ENCODE results near the gene SERPINE1.

Gene SERPINE1

GRCh38 chr7:101172005-101172853, 45.3 kb downstream of the SERPINE1 start:
- Histone ChIP-seq H2AFZ (ENCODE audit: low read depth, low read length, severe bottlenecking) (no peak overlapping the region), H3K9me3 (ENCODE audit: insufficient read depth, low read length) (no peaks in the 10 kb centered on the region), H3F3A (ENCODE audit: insufficient read depth) (no peaks in the 10 kb centered on the region), H3K9me2 (replicated peaks; ENCODE audit: insufficient read depth, low read length) (no peaks in the 10 kb centered on the region), H3K9ac (ENCODE audit: low read length) (no peak overlapping the region), H3K27ac (ENCODE audit: low read depth, low read length) (no peak overlapping the region), H3K79me2 (ENCODE audit: insufficient read depth, low read length) (no peaks in the 10 kb centered on the region), H3K36me3 (ENCODE audit: low read length) (no peaks in the 10 kb centered on the region), H4K20me1 (ENCODE audit: low read depth, low read length) (no peaks in the 10 kb centered on the region), H3K4me2 (ENCODE audit: low read depth, low read length, poor library complexity, severe bottlenecking) (no peak overlapping the region), H3K27me3 (ENCODE audit: low read length) (no peaks in the 10 kb centered on the region), H3K4me3 (ENCODE audit: insufficient read depth, low read length, poor library complexity, severe bottlenecking) (no peak overlapping the region)
- TF ChIP-seq CTCF (IDR thresholded peaks at IDR 0.05; ENCODE audit: insufficient read depth, low read length, poor library complexity, severe bottlenecking) = no peak
- TF ChIP-seq EZH2phosphoT487 (conservative IDR thresholded peaks at IDR 0.05; ENCODE audit: low read length) = no peak

GRCh38 chr7:101172854-101173751, 46.2 kb downstream of the SERPINE1 start:
- H4K20me1 ChIP-seq (ENCODE audit: low read depth, low read length) = no peaks in the 10 kb centered on the region
- H3K27me3 ChIP-seq (ENCODE audit: low read length) = no peaks in the 10 kb centered on the region

GRCh38 chr7:101173752-101174244, 46.9 kb downstream of the SERPINE1 start:
- no peaks in the 10 kb centered on the region for H3K36me3 ChIP-seq (ENCODE audit: low read length)
- no peak overlapping the region for H3K4me3 ChIP-seq (ENCODE audit: insufficient read depth, low read length, poor library complexity, severe bottlenecking)
- H3K27me3 ChIP-seq (ENCODE audit: low read length) = no peaks in the 10 kb centered on the region
- H3F3A ChIP-seq (ENCODE audit: insufficient read depth) = no peaks in the 10 kb centered on the region
- no peak for TF ChIP-seq CTCF (IDR thresholded peaks at IDR 0.05; ENCODE audit: insufficient read depth, low read length, poor library complexity, severe bottlenecking)
- TF ChIP-seq EZH2phosphoT487 (conservative IDR thresholded peaks at IDR 0.05; ENCODE audit: low read length) = no peak
- H3K9me3 ChIP-seq (ENCODE audit: insufficient read depth, low read length) = no peaks in the 10 kb centered on the region
- no peak overlapping the region for H3K9ac ChIP-seq (ENCODE audit: low read length)
- H2AFZ ChIP-seq (ENCODE audit: low read depth, low read length, severe bottlenecking) = no peak overlapping the region
- H3K79me2 ChIP-seq (ENCODE audit: insufficient read depth, low read length) = no peaks in the 10 kb centered on the region
- H3K9me2 ChIP-seq (replicated peaks; ENCODE audit: insufficient read depth, low read length) = no peaks in the 10 kb centered on the region
- H3K4me2 ChIP-seq (ENCODE audit: low read depth, low read length, poor library complexity, severe bottlenecking) = no peak overlapping the region
- no peaks in the 10 kb centered on the region for H4K20me1 ChIP-seq (ENCODE audit: low read depth, low read length)
- no peak overlapping the region for H3K27ac ChIP-seq (ENCODE audit: low read depth, low read length)

More at GRCh38 chr7:101172854-101173751, 46.2 kb downstream of the SERPINE1 start:
- Histone ChIP-seq H3K9me2 (replicated peaks; ENCODE audit: insufficient read depth, low read length) (no peaks in the 10 kb centered on the region), H3K4me2 (ENCODE audit: low read depth, low read length, poor library complexity, severe bottlenecking) (no peak overlapping the region), H3K4me3 (ENCODE audit: insufficient read depth, low read length, poor library complexity, severe bottlenecking) (no peak overlapping the region), H3K79me2 (ENCODE audit: insufficient read depth, low read length) (no peaks in the 10 kb centered on the region), H3K9me3 (ENCODE audit: insufficient read depth, low read length) (no peaks in the 10 kb centered on the region), H3K36me3 (ENCODE audit: low read length) (no peaks in the 10 kb centered on the region), H3K27ac (ENCODE audit: low read depth, low read length) (no peak overlapping the region), H3K9ac (ENCODE audit: low read length) (no peak overlapping the region), H3F3A (ENCODE audit: insufficient read depth) (no peaks in the 10 kb centered on the region), H2AFZ (ENCODE audit: low read depth, low read length, severe bottlenecking) (no peak overlapping the region)
- TF ChIP-seq CTCF (IDR thresholded peaks at IDR 0.05; ENCODE audit: insufficient read depth, low read length, poor library complexity, severe bottlenecking) (no peak), EZH2phosphoT487 (conservative IDR thresholded peaks at IDR 0.05; ENCODE audit: low read length) (no peak)

Data from SU-DHL-6 (cell line).